WERI-Rb-1 (cell line): Measurements from ENCODE around the gene LRRIQ1.

Experiments
- DNase-seq: peaks from one replicate; pipeline ENCODE4 v3.0.0-alpha.2; 2020
- H3K27ac ChIP-seq: fragments of 250-450 bp; sonication (Bioruptor Pico); 2 replicates; pipeline ENCODE4 v1.5.1; 2020; ENCODE audit warnings: mild to moderate bottlenecking, moderate library complexity
- H3K27me3 ChIP-seq: fragments of 250-450 bp; sonication (Bioruptor Pico); 2 replicates; pipeline ENCODE4 v1.5.1; 2021; ENCODE audit warnings: mild to moderate bottlenecking, low read depth, moderate library complexity; ENCODE audit not compliant: insufficient read depth, severe bottlenecking
- H3K36me3 ChIP-seq: fragments of 250-450 bp; sonication (Bioruptor Pico); 2 replicates; pipeline ENCODE4 v1.5.1; 2020; ENCODE audit warnings: mild to moderate bottlenecking, moderate library complexity
- H3K4me3 ChIP-seq: 2 replicates; pipeline ENCODE4 v1.5.1; 2011; ENCODE audit warnings: low read depth, mild to moderate bottlenecking, control low read depth, low read length
- H3K9me3 ChIP-seq: fragments of 250-450 bp; sonication (Bioruptor Pico); 2 replicates; pipeline ENCODE4 v1.5.1; 2021; ENCODE audit warnings: mild to moderate bottlenecking, moderate library complexity; ENCODE audit not compliant: severe bottlenecking
- CTCF ChIP-seq: IDR thresholded peaks from 2 replicates; pipeline ENCODE4 v1.5.1; 2011; ENCODE audit warnings: low read depth, mild to moderate bottlenecking, control low read depth, inconsistent platforms, low read length

LRRIQ1 gene

GRCh38 chr12:85036234-85036707 lies at the start of gene LRRIQ1, which contains the start of gene TSPAN19:
TSS of gene LRRIQ1 (plus strand) at chr12:85036351. CDS start at chr12:85038177, 1,826 bp downstream.
TSS of gene TSPAN19 (minus strand) at chr12:85036277. CDS start at chr12:85029946, 6,331 bp downstream.
- TF ChIP-seq CTCF: no peak
- Histone ChIP-seq H3K27ac (peak within 1 kb of the TSS; percentile 41; the same call in 1 of the 2 replicates), H3K27me3 (no peaks in the 10 kb centered on the region), H3K4me3 (peak within 1 kb of the TSS; percentile 81), H3K36me3 (no peaks in the 10 kb centered on the region), H3K9me3 (no peaks in the 10 kb centered on the region)
- peak; percentile 93 for DNase-seq

GRCh38 chr12:84986586-84986985 lies 49.6 kb upstream of the LRRIQ1 start:
- H3K4me3 ChIP-seq: no peak overlapping the region
- no peaks in the 10 kb centered on the region for H3K36me3 ChIP-seq
- H3K9me3 ChIP-seq: no peaks in the 10 kb centered on the region
- TF ChIP-seq CTCF: no peak
- no peaks in the 10 kb centered on the region for H3K27me3 ChIP-seq
- peak overlapping the region; percentile 53 for H3K27ac ChIP-seq
- DNase-seq: peak; percentile 38

- no peak for DNase-seq
- TF ChIP-seq CTCF: no peak
- Histone ChIP-seq H3K4me3 (no peak overlapping the region), H3K27me3 (no peaks in the 10 kb centered on the region), H3K27ac (no peak overlapping the region), H3K36me3 (no peaks in the 10 kb centered on the region), H3K9me3 (no peaks in the 10 kb centered on the region)
Observed at GRCh38 chr12:84994426-84994825, 41.7 kb upstream of the LRRIQ1 start.

- no peaks in the 10 kb centered on the region for H3K27me3 ChIP-seq
- DNase-seq: no peak
- TF ChIP-seq CTCF: no peak
- no peak overlapping the region for H3K27ac ChIP-seq
- no peak overlapping the region for H3K4me3 ChIP-seq
- no peaks in the 10 kb centered on the region for H3K9me3 ChIP-seq
- no peaks in the 10 kb centered on the region for H3K36me3 ChIP-seq
Observed at GRCh38 chr12:84995641-84996040, 40.5 kb upstream of the LRRIQ1 start.

GRCh38 chr12:84996759-84997158 lies 39.4 kb upstream of the LRRIQ1 start:
- no peaks in the 10 kb centered on the region for H3K36me3 ChIP-seq
- no peak for DNase-seq
- H3K4me3 ChIP-seq: no peak overlapping the region
- TF ChIP-seq CTCF: no peak
- H3K27ac ChIP-seq: no peak overlapping the region
- H3K9me3 ChIP-seq: no peaks in the 10 kb centered on the region
- H3K27me3 ChIP-seq: no peaks in the 10 kb centered on the region

- H3K27ac ChIP-seq: no peak overlapping the region
- no peak for TF ChIP-seq CTCF
- H3K9me3 ChIP-seq: no peaks in the 10 kb centered on the region
- H3K36me3 ChIP-seq: no peaks in the 10 kb centered on the region
- DNase-seq: no peak
- H3K27me3 ChIP-seq: no peaks in the 10 kb centered on the region
- no peak overlapping the region for H3K4me3 ChIP-seq
Observed at GRCh38 chr12:84998341-84998740, 37.8 kb upstream of the LRRIQ1 start.
